GM12864 (cell line): ENCODE data around the gene RAB6A.
"Not testable (repeated sequence)": the region's sequence is repeated elsewhere in the genome, so short reads cannot be mapped to it uniquely, and the experiment has no call there.

Source experiments
- DNase-seq: peaks from one replicate; pipeline ENCODE4 v3.0.0-alpha.2; 2011; ENCODE audit warnings: low read depth
- H3K4me3 ChIP-seq: 2 replicates; pipeline ENCODE4 v1.5.1; 2011; ENCODE audit warnings: mild to moderate bottlenecking, low read depth, low read length, control low read depth
- CTCF ChIP-seq: IDR thresholded peaks from 2 replicates; pipeline ENCODE4 v1.5.1; 2011; ENCODE audit warnings: low read depth, mild to moderate bottlenecking, moderate library complexity, low read length, control low read depth, inconsistent platforms; ENCODE audit errors: missing control alignments

The RAB6A gene

GRCh38 chr11:73784080-73784634, 23.3 kb upstream of the RAB6A start:
- no peak for TF ChIP-seq CTCF
- no peak for DNase-seq
- H3K4me3 ChIP-seq: no peak overlapping the region

- DNase-seq: no peak
- H3K4me3 ChIP-seq: no peak overlapping the region
- TF ChIP-seq CTCF: no peak
Measured at GRCh38 chr11:73783483-73784020, 22.7 kb upstream of the RAB6A start.

GRCh38 chr11:73781303-73781702, 20.4 kb upstream of the RAB6A start:
- no peak for DNase-seq
- H3K4me3 ChIP-seq: no peak overlapping the region
- no peak for TF ChIP-seq CTCF

GRCh38 chr11:73779084-73779902, 18.4 kb upstream of the RAB6A start:
- DNase-seq: peak; percentile 93
- TF ChIP-seq CTCF: no peak
- H3K4me3 ChIP-seq: peak overlapping the region; percentile 60

GRCh38 chr11:73770811-73771210, 9.9 kb upstream of the RAB6A start:
- not testable (repeated sequence) for DNase-seq

GRCh38 chr11:73766763-73767162, 5.9 kb upstream of the RAB6A start:
- no peak overlapping the region for H3K4me3 ChIP-seq
- no peak for DNase-seq
- TF ChIP-seq CTCF: no peak

More at GRCh38 chr11:73770811-73771210, 9.9 kb upstream of the RAB6A start:
- not testable (repeated sequence) for H3K4me3 ChIP-seq

- no peak for DNase-seq
- H3K4me3 ChIP-seq: no peak overlapping the region
- TF ChIP-seq CTCF: no peak
Measured at GRCh38 chr11:73762732-73763131, 1.9 kb upstream of the RAB6A start.
